GM21447 (cell line): Measurements from ENCODE around the gene GHRL.

Experiments
- ATAC-seq: cut with Tn5 transposase; IDR thresholded peaks from one replicate; pipeline ENCODE4 v1.9.1; 2021; ENCODE audit not compliant: unreplicated experiment

The GHRL gene

GRCh38 chr3:10328460-10329071, 35.8 kb upstream of the GHRL start:
- ATAC-seq, result no peak

GRCh38 chr3:10327592-10327991, 34.8 kb upstream of the GHRL start:
- ATAC-seq, result no peak

GRCh38 chr3:10322352-10322710, 29.6 kb upstream of the GHRL start:
- no peak for ATAC-seq

GRCh38 chr3:10321630-10322351, 29.0 kb upstream of the GHRL start:
- no peak for ATAC-seq

- ATAC-seq, result peak; percentile 14
These were observed 27.6 kb upstream of the GHRL start for GRCh38 chr3:10320320-10320677.

- no peak for ATAC-seq
These were observed 27.1 kb upstream of the GHRL start for GRCh38 chr3:10319804-10320203.

GRCh38 chr3:10319251-10319650, 26.5 kb upstream of the GHRL start:
- ATAC-seq, result no peak

- ATAC-seq, result no peak
These were observed 25.2 kb upstream of the GHRL start for GRCh38 chr3:10317961-10318350.

GRCh38 chr3:10317311-10317960, 24.7 kb upstream of the GHRL start:
- no peak for ATAC-seq

- no peak for ATAC-seq
These were observed 23.1 kb upstream of the GHRL start for GRCh38 chr3:10315771-10316344.

GRCh38 chr3:10315101-10315500, 22.4 kb upstream of the GHRL start:
- ATAC-seq, result no peak

- no peak for ATAC-seq
These were observed 20.1 kb upstream of the GHRL start for GRCh38 chr3:10312861-10313260.

- ATAC-seq, result no peak
These were observed 19.6 kb upstream of the GHRL start for GRCh38 chr3:10312391-10312790.

- ATAC-seq, result no peak
These were observed 19.0 kb upstream of the GHRL start for GRCh38 chr3:10311710-10312109.

- no peak for ATAC-seq
These were observed 17.8 kb upstream of the GHRL start for GRCh38 chr3:10310578-10310977.

- ATAC-seq, result no peak
These were observed 17.0 kb upstream of the GHRL start for GRCh38 chr3:10309736-10310135.

- ATAC-seq, result no peak
These were observed 15.9 kb upstream of the GHRL start for GRCh38 chr3:10308678-10309077.

- no peak for ATAC-seq
These were observed 13.4 kb upstream of the GHRL start for GRCh38 chr3:10306156-10306555.

- ATAC-seq, result no peak
These were observed 12.7 kb upstream of the GHRL start for GRCh38 chr3:10305331-10305902.

- no peak for ATAC-seq
These were observed 12.2 kb upstream of the GHRL start for GRCh38 chr3:10304905-10305304.

GRCh38 chr3:10303785-10304184, 11.0 kb upstream of the GHRL start:
- no peak for ATAC-seq

- ATAC-seq, result no peak
These were observed 10.4 kb upstream of the GHRL start for GRCh38 chr3:10303105-10303504.
